Thyroid gland (tissue), 4 donors: ENCODE data around the gene C19orf73. TPM values are rescaled to one million over a fixed set of nuclear protein-coding genes. Genes with fewer than 3 reads are reported as not detected.

Experiments used
- DNase-seq, 2 donors: peaks; one replicate each; pipeline ENCODE4 v3.0.0-alpha.2; 2019
- H3K27ac ChIP-seq, 3 donors: fragments of 200-600 bp; sonication (generic); 1 replicate in 2 of 3; 2 replicates in 1 of 3; pipeline ENCODE4 v1.5.1; 2016 to 2019; ENCODE audit warnings: mild to moderate bottlenecking in 1 of 3, moderate library complexity in 1 of 3
- H3K27me3 ChIP-seq: fragments of 200-600 bp; sonication (generic); one replicate; pipeline ENCODE4 v1.5.1; 2019
- H3K36me3 ChIP-seq, 2 donors: fragments of 200-600 bp; sonication (generic); one replicate each; pipeline ENCODE4 v1.5.1; 2016 to 2019
- H3K4me1 ChIP-seq, 2 donors: fragments of 200-600 bp; sonication (generic); one replicate each; pipeline ENCODE4 v1.5.1; 2017 to 2019
- H3K4me3 ChIP-seq, 3 donors: fragments of 200-600 bp; sonication (generic); replicated peaks in 1 of 3; 1 replicate in 2 of 3; 2 replicates in 1 of 3; pipeline ENCODE4 v1.5.1; 2016; ENCODE audit warnings: mild to moderate bottlenecking in 1 of 3
- H3K9me3 ChIP-seq: fragments of 200-600 bp; sonication (generic); one replicate; pipeline ENCODE4 v1.5.1; 2017
- POLR2A ChIP-seq, 2 donors: fragments of 450-650 bp; IDR thresholded peaks; one replicate each; pipeline ENCODE4 v1.6.1; 2017; ENCODE audit warnings: antibody characterized with exemption in 2 of 2, mild to moderate bottlenecking in 2 of 2, moderate library complexity in 1 of 2
- WGBS, 2 donors: methylation state at CpG; one replicate each; pipeline ENCODE4 v1.1.5; 2017; 5-methylcytosine and 5-hydroxymethylcytosine counted together
- intact Hi-C: fragments of 100-400 bp; cut with DNase I; formaldehyde crosslinking; loops from one replicate; pipeline ENCODE4 v1.15.1; 2023
- small RNA-seq: library from RNA; depleted of rRNA; stranded (forward); fragments of <200 nt; gene quantifications from one replicate; pipeline ENCODE3, GENCODE V24; 2016
- total RNA-seq, 4 donors: library from RNA; depleted of rRNA; stranded (reverse); fragments of >200 nt; gene quantifications; one replicate each; pipeline ENCODE4 v1.2.3, GENCODE V29; 2016
- TF ChIP-seq, protein P1 (sequence below), 6 experiments: fragments of 200-600 bp in 3 of 6; fragments of 450-650 bp in 3 of 6; sonication (generic) in 3 of 6; IDR thresholded peaks; one replicate each; pipeline ENCODE4 v1.5.1; 2016 to 2019; ENCODE audit warnings: antibody characterized with exemption in 6 of 6, mild to moderate bottlenecking in 2 of 6, inconsistent platforms in 1 of 6, moderate library complexity in 1 of 6

The C19orf73 gene
- total RNA-seq, 4 donors from 2014 or later, result 1.7 to 13.4 (median 6.1) TPM

DNA sequence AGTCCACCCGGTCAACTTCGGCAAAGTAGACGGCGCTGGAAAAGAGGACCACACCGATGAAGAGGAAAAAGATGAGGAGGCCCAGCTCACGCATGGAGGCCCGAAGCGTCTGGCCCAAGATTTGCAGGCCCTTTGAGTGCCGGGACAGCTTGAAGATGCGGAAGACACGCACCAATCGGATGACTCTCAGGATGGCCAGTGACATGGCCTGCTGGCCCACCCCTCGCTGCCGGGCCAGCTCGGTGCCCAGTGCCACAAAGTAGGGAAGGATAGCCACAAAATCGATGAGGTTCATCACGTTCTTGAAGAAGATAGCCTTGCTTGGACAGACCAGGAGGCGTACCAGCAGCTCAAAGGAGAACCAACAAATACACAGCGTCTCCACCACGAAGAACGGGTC is 48.5 kb downstream of the C19orf73 start:
- peaks cover 11% of the 10 kb centered on the region for H3K27me3 ChIP-seq

DNA sequence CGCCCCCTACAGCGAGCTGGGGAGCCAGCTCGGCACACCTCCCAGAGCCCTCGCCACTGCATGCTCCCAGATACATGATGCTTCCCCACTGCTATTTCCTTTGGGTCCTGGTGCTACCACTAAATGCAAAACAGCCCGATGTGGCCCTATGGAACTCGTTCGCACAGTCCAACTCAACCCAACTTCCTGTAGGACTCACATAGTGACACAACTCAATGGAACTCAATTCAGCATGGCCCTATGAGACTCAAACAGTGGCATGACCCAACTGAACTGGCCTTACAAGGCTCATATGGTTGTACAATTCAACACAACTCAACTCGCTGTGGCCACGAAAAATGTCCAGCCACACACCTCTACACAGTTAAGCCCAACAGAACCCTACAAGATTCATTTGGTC is 49.9 kb downstream of the C19orf73 start:
- Histone ChIP-seq H3K4me3 (no peak overlapping the region), H3K27me3 (peaks cover 11% of the 10 kb centered on the region), H3K36me3 (no peaks in the 10 kb centered on the region), H3K9me3 (no peaks in the 10 kb centered on the region), H3K27ac (no peak overlapping the region), H3K4me1 (peaks cover 0 to 16% of the 10 kb centered on the region in 2 donors)
- DNase-seq, result no peak
- intact Hi-C loops, result no loop called here
- TF ChIP-seq POLR2A (IDR thresholded peaks at IDR 0.05), result no peak
- TF ChIP-seq, protein P1, sequence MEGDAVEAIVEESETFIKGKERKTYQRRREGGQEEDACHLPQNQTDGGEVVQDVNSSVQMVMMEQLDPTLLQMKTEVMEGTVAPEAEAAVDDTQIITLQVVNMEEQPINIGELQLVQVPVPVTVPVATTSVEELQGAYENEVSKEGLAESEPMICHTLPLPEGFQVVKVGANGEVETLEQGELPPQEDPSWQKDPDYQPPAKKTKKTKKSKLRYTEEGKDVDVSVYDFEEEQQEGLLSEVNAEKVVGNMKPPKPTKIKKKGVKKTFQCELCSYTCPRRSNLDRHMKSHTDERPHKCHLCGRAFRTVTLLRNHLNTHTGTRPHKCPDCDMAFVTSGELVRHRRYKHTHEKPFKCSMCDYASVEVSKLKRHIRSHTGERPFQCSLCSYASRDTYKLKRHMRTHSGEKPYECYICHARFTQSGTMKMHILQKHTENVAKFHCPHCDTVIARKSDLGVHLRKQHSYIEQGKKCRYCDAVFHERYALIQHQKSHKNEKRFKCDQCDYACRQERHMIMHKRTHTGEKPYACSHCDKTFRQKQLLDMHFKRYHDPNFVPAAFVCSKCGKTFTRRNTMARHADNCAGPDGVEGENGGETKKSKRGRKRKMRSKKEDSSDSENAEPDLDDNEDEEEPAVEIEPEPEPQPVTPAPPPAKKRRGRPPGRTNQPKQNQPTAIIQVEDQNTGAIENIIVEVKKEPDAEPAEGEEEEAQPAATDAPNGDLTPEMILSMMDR (IDR thresholded peaks at IDR 0.05), result no peak
- WGBS, 2 donors, result 91 to 95% methylated on average over 9 of the region's 9 CpGs

More for the DNA sequence above, 48.5 kb downstream of the C19orf73 start:
- DNase-seq, result no peak
- H3K4me1 ChIP-seq, result peaks cover 4 to 11% of the 10 kb centered on the region in 2 donors
- intact Hi-C loops, result no loop called here
- 93 to 95% methylated on average over 18 to 21 of the region's 21 CpGs for WGBS, 2 donors
- H3K36me3 ChIP-seq, result no peaks in the 10 kb centered on the region
- H3K9me3 ChIP-seq, result no peaks in the 10 kb centered on the region
- no peak for TF ChIP-seq POLR2A (IDR thresholded peaks at IDR 0.05)
- TF ChIP-seq, protein P1 (IDR thresholded peaks at IDR 0.05), result no peak
- no peak overlapping the region for H3K4me3 ChIP-seq
- H3K27ac ChIP-seq, result no peak overlapping the region

Small RNA genes within 50 kb of the gene (small RNA-seq; reads per million reads assigned to genes)
- not detected for gene RN7SL708P

Other genes starting within 250 kb of the C19orf73 start
- 10 to 100 TPM; 18.7 to 31.7 (median 24.2) TPM for gene PPP1R15A, start 246.7 kb downstream of the C19orf73 start, total RNA-seq
- gene TULP2, start 220.4 kb downstream of the C19orf73 start, total RNA-seq, result under 1 TPM in 1 of 4 donors, not detected in 3; 0.27 TPM
- 100 to 1,000 TPM; 267 to 424 (median 371) TPM for gene NUCB1, start 218.8 kb downstream of the C19orf73 start, total RNA-seq
- gene DHDH, start 185.4 kb downstream of the C19orf73 start, total RNA-seq, result not detected
- gene BAX, start 164.3 kb downstream of the C19orf73 start, total RNA-seq, result 10 to 100 TPM; 28.2 to 74.4 (median 41.2) TPM
- over 10,000 TPM in 1 of 4 donors, 1,000 to 10,000 TPM in 3; 5,748 to 12,335 (median 7,175) TPM for gene FTL, start 153.8 kb downstream of the C19orf73 start, total RNA-seq
- 10 to 100 TPM; 17.9 to 33.2 (median 23.9) TPM for gene GYS1, start 125.8 kb downstream of the C19orf73 start, total RNA-seq
- 100 to 1,000 TPM in 3 of 4 donors, 10 to 100 TPM in 1; 80.5 to 131 (median 118) TPM for gene RUVBL2, start 125.3 kb downstream of the C19orf73 start, total RNA-seq
- not detected for gene LHB, start 102.1 kb downstream of the C19orf73 start, total RNA-seq
- not detected for gene CGB3, start 94.8 kb downstream of the C19orf73 start, total RNA-seq
- gene CGB2, start 87.3 kb downstream of the C19orf73 start, total RNA-seq, result not detected
- not detected for gene CGB1, start 82.2 kb downstream of the C19orf73 start, total RNA-seq
- under 1 TPM in 1 of 4 donors, not detected in 3; 0.56 TPM for gene CGB5, start 75.3 kb downstream of the C19orf73 start, total RNA-seq
- not detected for gene CGB8, start 70.0 kb downstream of the C19orf73 start, total RNA-seq
- gene CGB7, start 61.4 kb downstream of the C19orf73 start, total RNA-seq, result not detected
- under 1 TPM in 1 of 4 donors, not detected in 3; 0.33 TPM for gene NTF4, start 54.3 kb downstream of the C19orf73 start, total RNA-seq
- gene KCNA7, start 46.4 kb downstream of the C19orf73 start, total RNA-seq, result not detected
- gene SNRNP70, start 33.7 kb downstream of the C19orf73 start, total RNA-seq, result 100 to 1,000 TPM; 253 to 388 (median 305) TPM
- 10 to 100 TPM; 10.5 to 17.7 (median 13.8) TPM for gene LIN7B, start 4.8 kb downstream of the C19orf73 start, total RNA-seq
- 1 to 10 TPM; 4.6 to 7.4 (median 5.3) TPM for gene PPFIA3, start 401 bp upstream of the C19orf73 start, total RNA-seq
- 1 to 10 TPM; 1.1 to 4.1 (median 2.1) TPM for gene HRC, start 36.3 kb upstream of the C19orf73 start, total RNA-seq
- 10 to 100 TPM; 18.4 to 36.4 (median 26.1) TPM for gene TRPM4, start 38.6 kb upstream of the C19orf73 start, total RNA-seq
- 1 to 10 TPM in 2 of 4 donors, under 1 TPM in 2; 0.24 to 7.8 (median 1.4) TPM for gene SLC6A16, start 206.0 kb upstream of the C19orf73 start, total RNA-seq
- 1 to 10 TPM; 2.1 to 9.7 (median 5.4) TPM for gene CD37, start 216.3 kb upstream of the C19orf73 start, total RNA-seq
- gene TEAD2, start 243.3 kb upstream of the C19orf73 start, total RNA-seq, result 10 to 100 TPM in 3 of 4 donors, 1 to 10 TPM in 1; 6.9 to 19.5 (median 13.7) TPM
- gene DKKL1, start 244.7 kb upstream of the C19orf73 start, total RNA-seq, result 1 to 10 TPM in 1 of 4 donors, not detected in 3; 1.3 TPM